Epithelial cell of esophagus (primary cell): ENCODE data around the gene UBASH3A.
A peak's percentile ranks its signal among the peaks of the same experiment; 100 is the strongest.

Experiments used
- DNase-seq: peaks from one replicate; pipeline ENCODE4 v3.0.0; 2010; ENCODE audit warnings: low read depth
- H3K4me3 ChIP-seq: 2 replicates; pipeline ENCODE4 v1.5.1; 2011; ENCODE audit warnings: mild to moderate bottlenecking, low read length, control low read depth
- TF ChIP-seq, protein P1 (sequence below): IDR thresholded peaks from 2 replicates; pipeline ENCODE4 v1.5.1; 2011; ENCODE audit warnings: low read depth, mild to moderate bottlenecking, low read length, control low read depth, inconsistent platforms; ENCODE audit not compliant: insufficient read depth; ENCODE audit errors: missing control alignments

UBASH3A gene

DNA sequence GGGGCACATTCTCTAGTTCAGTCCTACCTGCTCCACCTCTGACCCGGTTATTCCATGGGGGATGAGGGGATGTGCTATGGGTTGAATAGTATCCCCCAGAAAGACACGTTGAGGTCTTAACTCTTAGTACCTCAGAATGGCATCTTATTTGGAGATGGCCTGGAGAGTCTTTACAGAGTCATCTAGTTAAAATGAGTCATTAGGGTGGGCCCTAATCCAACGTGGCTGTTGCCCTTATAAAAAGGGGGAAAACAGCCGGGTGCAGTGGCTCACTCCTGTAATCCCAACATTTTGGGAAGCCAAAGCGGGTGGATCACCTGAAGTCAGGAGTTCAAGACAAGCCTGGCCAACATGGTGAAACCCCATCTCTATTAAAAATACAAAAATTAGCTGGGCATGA is 13.5 kb upstream of the UBASH3A start:
- TF ChIP-seq, protein P1, sequence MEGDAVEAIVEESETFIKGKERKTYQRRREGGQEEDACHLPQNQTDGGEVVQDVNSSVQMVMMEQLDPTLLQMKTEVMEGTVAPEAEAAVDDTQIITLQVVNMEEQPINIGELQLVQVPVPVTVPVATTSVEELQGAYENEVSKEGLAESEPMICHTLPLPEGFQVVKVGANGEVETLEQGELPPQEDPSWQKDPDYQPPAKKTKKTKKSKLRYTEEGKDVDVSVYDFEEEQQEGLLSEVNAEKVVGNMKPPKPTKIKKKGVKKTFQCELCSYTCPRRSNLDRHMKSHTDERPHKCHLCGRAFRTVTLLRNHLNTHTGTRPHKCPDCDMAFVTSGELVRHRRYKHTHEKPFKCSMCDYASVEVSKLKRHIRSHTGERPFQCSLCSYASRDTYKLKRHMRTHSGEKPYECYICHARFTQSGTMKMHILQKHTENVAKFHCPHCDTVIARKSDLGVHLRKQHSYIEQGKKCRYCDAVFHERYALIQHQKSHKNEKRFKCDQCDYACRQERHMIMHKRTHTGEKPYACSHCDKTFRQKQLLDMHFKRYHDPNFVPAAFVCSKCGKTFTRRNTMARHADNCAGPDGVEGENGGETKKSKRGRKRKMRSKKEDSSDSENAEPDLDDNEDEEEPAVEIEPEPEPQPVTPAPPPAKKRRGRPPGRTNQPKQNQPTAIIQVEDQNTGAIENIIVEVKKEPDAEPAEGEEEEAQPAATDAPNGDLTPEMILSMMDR: no peak
- DNase-seq: no peak
- no peak overlapping the region for H3K4me3 ChIP-seq

DNA sequence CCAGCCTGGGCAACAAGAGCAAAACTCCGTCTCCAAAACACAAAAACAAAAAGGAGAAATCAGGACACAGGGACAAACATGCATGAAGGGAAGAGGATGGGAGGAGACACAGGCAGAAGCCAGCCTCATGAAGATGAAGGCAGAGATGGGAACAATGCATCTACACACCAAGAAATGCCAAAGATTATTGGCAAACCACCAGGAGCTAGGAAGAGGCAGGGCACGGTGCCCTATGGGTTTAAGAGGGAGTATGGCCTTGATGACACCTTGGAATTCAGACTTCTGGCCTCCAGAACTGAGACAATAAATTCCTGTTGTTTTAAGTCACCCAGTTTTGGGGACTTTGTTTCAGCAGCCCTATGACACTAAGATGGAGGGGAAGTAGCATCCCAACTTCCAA is 13.0 kb upstream of the UBASH3A start:
- no peak for DNase-seq
- TF ChIP-seq, protein P1: no peak
- no peak overlapping the region for H3K4me3 ChIP-seq

DNA sequence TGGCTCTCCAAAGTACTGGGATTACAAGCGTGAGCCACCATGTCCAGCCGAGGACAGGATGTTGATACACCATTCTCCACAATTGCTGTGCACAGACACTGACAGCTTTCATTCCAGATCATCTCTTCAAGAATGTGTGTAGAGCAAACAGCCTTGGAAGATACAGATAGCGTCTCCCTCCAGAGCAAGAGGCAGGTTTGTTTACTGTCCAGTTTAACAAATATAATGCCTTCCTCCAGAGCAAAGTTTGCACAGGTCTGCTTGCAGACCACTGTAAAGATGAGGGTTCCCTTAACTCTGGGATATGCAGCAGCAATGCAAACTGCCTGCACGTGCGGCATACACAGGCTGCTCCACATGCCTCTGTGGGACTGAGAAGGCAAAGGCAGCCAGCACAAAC is 12.4 kb upstream of the UBASH3A start:
- DNase-seq: no peak
- TF ChIP-seq, protein P1: no peak

DNA sequence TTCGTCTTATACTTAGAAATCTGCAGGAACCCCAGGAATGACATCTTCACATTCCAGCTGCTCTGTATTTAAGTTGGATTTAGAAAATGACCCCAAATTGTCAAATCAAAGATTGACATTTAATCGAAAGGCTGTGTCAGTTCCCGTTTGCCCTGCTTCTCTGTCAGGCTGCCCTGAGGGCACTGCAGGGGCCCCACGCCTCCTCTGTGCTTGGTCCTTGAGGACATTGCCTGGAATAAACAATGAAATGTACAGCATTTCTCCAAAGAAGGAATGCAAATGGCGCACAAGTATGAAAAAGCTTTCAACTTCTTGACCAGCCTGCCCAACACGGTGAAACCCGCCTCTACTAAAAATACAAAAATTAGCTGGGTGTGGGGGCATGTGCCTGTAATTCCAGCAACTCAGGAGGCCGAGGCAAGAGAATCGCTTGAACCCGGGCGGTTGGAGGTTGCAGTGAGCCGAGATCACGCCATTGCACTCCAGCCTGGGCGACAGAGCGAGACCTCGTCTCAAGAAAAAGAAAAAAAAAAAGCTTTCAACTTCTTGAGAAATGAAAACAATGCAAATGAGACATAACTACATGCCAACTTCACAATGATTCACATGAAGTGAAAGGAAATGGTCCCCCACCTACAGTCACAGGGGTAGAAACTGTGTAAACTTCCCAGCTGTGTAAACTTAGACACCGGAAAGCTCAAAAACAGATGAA is 10.8 kb upstream of the UBASH3A start:
- no peak overlapping the region for H3K4me3 ChIP-seq
- peak; percentile 26 for DNase-seq
- TF ChIP-seq, protein P1: no peak

More for the DNA sequence above, 12.4 kb upstream of the UBASH3A start:
- no peak overlapping the region for H3K4me3 ChIP-seq

DNA sequence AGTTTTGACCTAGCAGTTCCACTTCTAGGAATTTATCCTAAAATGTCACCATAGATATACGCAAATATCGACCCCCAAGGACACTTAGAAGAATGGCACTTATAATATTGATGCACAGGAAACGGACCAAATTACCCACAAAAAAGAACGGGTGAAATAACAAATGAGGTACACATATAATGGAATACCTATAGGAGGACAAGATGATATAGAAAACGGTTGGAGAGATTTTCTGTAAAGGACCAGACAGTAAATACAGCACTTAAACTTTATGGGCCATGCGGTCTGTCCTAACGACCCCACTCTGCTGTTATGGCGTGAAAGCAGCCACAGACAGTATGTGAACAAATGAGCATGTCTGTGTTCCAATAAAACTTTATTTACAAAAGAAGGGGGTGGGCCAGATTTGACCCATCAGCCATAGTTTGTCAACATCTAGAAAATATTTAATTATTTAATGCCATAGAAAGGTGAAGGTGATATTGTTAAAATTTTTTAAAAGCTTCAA is 10.2 kb upstream of the UBASH3A start:
- DNase-seq: no peak
- H3K4me3 ChIP-seq: no peak overlapping the region
- TF ChIP-seq, protein P1: no peak

DNA sequence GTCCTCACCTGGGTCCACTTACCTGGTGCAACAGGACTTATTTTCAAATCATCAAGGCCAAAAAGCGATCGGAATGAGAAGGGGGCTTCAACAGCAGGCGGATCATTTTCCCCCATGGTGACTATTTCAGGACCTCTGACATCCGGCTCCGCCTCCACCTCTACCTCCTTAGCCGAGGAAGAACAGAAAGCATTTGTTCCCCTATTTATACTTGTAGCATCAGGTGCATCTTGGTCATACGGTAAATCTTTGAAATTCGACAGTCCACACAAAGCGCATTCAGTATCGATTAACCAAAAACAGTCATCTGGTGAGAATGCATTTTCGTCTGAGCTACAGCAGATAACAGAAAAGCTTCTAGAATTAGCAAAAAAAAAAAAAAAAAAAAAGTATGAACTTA is 8.4 kb upstream of the UBASH3A start:
- TF ChIP-seq, protein P1: no peak
- DNase-seq: no peak
- no peak overlapping the region for H3K4me3 ChIP-seq
